Aortic smooth muscle cell (primary cell): ENCODE results near the gene JTB. TPM values are rescaled to one million over a fixed set of nuclear protein-coding genes. Genes with fewer than 3 reads are reported as not detected.

Experiments
- total RNA-seq: library from RNA; depleted of rRNA; stranded (reverse); fragments of >200 nt; gene quantifications from 2 replicates; pipeline ENCODE4 v1.2.3, GENCODE V29; 2014

Gene JTB
- total RNA-seq: 97.8 and 120 TPM in 2 replicates

GRCh38 chr1:153977250-153978240 is at the start of gene JTB:
JTB (minus strand) TSS chr1:153977674; CDS start chr1:153977252, 422 bp downstream.

GRCh38 chr1:153990468-153991150 is 13.1 kb upstream of the JTB start, which contains the start of gene RPS27:
RPS27 (plus strand) TSS chr1:153990762; CDS start chr1:153990797, 35 bp downstream.

GRCh38 chr1:153985941-153986761 is 8.7 kb upstream of the JTB start, which contains the start of gene RAB13:
RAB13 (minus strand) TSS chr1:153986339; CDS start chr1:153986236, 103 bp downstream.

GRCh38 chr1:153967107-153967999 is 10.1 kb downstream of the JTB start, which contains the start of gene CREB3L4:
CREB3L4 (plus strand) TSS chr1:153967902; CDS start chr1:153968526, 624 bp downstream.

GRCh38 chr1:153963030-153963849 is 14.2 kb downstream of the JTB start, which contains the start of gene SLC39A1:
SLC39A1 (minus strand) TSS chr1:153963537; CDS start chr1:153962715, 822 bp downstream.

GRCh38 chr1:153958111-153958960 is 19.1 kb downstream of the JTB start, which contains the start of gene CRTC2:
CRTC2 (minus strand) TSS chr1:153958612; CDS start chr1:153958497, 115 bp downstream.

GRCh38 chr1:153946622-153947241 is 30.7 kb downstream of the JTB start, which contains the start of gene DENND4B:
DENND4B (minus strand) TSS chr1:153946718; CDS start chr1:153944374, 2,344 bp downstream.

Other genes starting within 250 kb of the JTB start
- gene INTS3, start 249.6 kb downstream of the JTB start, total RNA-seq: 26.2 and 31.3 TPM in 2 replicates
- 10.7 and 11.6 TPM in 2 replicates for gene SLC27A3, start 202.3 kb downstream of the JTB start, total RNA-seq
- gene GATAD2B, start 54.7 kb downstream of the JTB start, total RNA-seq: 2.6 and 4.7 TPM in 2 replicates
- gene DENND4B, start 31.0 kb downstream of the JTB start, total RNA-seq: 12.4 and 13.9 TPM in 2 replicates
- gene CRTC2, start 19.1 kb downstream of the JTB start, total RNA-seq: 2.6 and 2.8 TPM in 2 replicates
- 101 and 104 TPM in 2 replicates for gene SLC39A1, start 14.1 kb downstream of the JTB start, total RNA-seq
- gene CREB3L4, start 9.8 kb downstream of the JTB start, total RNA-seq: 6.5 and 7.6 TPM in 2 replicates
- gene RAB13, start 8.7 kb upstream of the JTB start, total RNA-seq: 91.4 and 101 TPM in 2 replicates
- gene RPS27, start 13.1 kb upstream of the JTB start, total RNA-seq: 1,797 and 2,271 TPM in 2 replicates
- 0.12 and 0.13 TPM in 2 replicates for gene NUP210L, start 177.4 kb upstream of the JTB start, total RNA-seq
- gene TPM3, start 214.4 kb upstream of the JTB start, total RNA-seq: 595 and 615 TPM in 2 replicates
- not detected in 2 replicates for gene CFAP141, start 228.7 kb upstream of the JTB start, total RNA-seq
- gene UBAP2L, start 243.3 kb upstream of the JTB start, total RNA-seq: 66.3 and 85.6 TPM in 2 replicates